VCaP (cell line): ENCODE results near the gene GPR137B.

ENCODE experiments used
- H3K27ac ChIP-seq: fragments of 450-650 bp; 2 replicates; pipeline ENCODE4 v1.5.1; 2017
- TF ChIP-seq, protein P1 (sequence below): fragments of 450-650 bp; conservative IDR thresholded peaks from 2 replicates; pipeline ENCODE4 v1.5.1; 2017; ENCODE audit warnings: mild to moderate bottlenecking, moderate library complexity

The GPR137B gene

DNA sequence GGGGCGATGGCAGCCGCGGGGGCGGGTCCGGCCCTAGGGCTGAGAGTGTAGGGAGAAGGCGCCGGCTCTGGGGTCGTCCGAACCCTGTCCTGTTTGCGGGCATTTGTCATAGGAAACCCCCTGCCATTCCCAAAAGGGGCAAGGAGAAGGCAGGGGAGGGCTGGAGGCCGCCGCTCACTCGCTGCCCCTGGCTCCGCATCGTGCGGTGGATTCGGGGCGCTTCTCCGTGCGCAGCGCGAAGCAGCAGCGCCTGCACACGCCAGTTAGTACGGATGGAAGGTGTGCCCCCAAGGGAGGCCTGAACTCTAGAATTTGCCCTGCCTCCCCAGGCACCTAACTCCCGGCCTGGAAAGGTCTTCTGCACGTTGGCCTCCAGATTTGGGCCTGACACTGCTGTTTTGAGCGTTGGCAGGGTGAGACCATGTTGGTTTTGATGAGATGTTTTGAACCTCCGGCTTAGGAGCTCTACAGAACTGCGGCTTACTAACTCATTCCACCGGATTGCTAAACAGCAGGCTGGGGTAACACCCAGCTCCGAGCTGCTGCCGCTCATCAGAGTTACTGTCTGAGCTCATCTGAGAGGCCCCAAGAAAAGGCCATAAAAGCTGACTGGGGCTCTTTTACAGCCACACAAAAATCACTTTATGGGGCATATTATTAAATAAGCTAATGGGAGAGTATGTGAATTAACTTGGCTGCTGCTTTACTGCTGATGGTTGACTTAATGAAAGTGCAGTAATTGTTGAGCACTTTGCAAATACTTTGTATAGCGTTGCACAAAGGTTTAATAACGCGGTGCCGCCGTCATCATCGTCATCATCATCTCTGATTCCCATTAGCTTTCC, 987 bp downstream of the GPR137B start:
- TF ChIP-seq, protein P1, sequence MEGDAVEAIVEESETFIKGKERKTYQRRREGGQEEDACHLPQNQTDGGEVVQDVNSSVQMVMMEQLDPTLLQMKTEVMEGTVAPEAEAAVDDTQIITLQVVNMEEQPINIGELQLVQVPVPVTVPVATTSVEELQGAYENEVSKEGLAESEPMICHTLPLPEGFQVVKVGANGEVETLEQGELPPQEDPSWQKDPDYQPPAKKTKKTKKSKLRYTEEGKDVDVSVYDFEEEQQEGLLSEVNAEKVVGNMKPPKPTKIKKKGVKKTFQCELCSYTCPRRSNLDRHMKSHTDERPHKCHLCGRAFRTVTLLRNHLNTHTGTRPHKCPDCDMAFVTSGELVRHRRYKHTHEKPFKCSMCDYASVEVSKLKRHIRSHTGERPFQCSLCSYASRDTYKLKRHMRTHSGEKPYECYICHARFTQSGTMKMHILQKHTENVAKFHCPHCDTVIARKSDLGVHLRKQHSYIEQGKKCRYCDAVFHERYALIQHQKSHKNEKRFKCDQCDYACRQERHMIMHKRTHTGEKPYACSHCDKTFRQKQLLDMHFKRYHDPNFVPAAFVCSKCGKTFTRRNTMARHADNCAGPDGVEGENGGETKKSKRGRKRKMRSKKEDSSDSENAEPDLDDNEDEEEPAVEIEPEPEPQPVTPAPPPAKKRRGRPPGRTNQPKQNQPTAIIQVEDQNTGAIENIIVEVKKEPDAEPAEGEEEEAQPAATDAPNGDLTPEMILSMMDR, result no peak
- peak overlapping the region; percentile 85 for H3K27ac ChIP-seq

GRCh38 chr1:236144033-236144432, 1.7 kb downstream of the GPR137B start:
- TF ChIP-seq, protein P1, result no peak
- H3K27ac ChIP-seq, result peak overlapping the region; percentile 85

- H3K27ac ChIP-seq, result peak overlapping the region; percentile 85
- TF ChIP-seq, protein P1, result 0 out of 2 replicates have a peak, but pooled peaks have one; percentile 7
These were observed 2.3 kb downstream of the GPR137B start for GRCh38 chr1:236144446-236145150.

DNA sequence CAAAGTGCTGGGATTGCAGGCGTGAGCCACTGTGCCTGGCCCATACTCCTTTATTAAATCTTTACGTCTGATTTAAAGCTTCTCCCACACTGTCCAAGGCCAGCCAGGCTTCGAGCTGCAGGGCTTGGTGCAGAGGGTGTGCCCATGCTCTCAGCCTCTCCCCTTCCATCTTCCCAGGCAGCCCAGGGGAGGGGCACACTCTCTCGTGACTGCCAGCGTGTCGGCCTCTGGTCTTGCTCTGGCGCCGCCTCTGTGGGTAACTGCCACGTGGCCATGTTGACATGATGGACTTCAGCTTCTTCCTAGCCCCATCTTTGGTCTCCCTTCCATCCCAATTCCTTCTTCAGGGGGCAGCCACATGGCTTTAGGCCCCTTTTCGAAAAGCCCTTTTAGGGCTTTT, 4.7 kb downstream of the GPR137B start:
- peak overlapping the region; percentile 94 for H3K27ac ChIP-seq
- TF ChIP-seq, protein P1, result no peak

GRCh38 chr1:236147521-236148469, 5.5 kb downstream of the GPR137B start:
- H3K27ac ChIP-seq, result peak overlapping the region; percentile 94
- TF ChIP-seq, protein P1, result no peak

GRCh38 chr1:236148470-236148845, 6.1 kb downstream of the GPR137B start:
- TF ChIP-seq, protein P1, result no peak
- H3K27ac ChIP-seq, result peak overlapping the region; percentile 94
